Suppressor macrophage treated with lipopolysaccharide for 4 hours (primary cell): ENCODE results near the gene KCNJ15.
"Not testable (repeated sequence)": the region's sequence is repeated elsewhere in the genome, so short reads cannot be mapped to it uniquely, and the experiment has no call there.

Experiments used
- DNase-seq: peaks from one replicate; pipeline ENCODE4 v3.0.0-alpha.2; 2020

KCNJ15 gene

GRCh38 chr21:38256599-38257302 is at the start of gene KCNJ15:
Gene KCNJ15, plus strand, starts transcription at chr21:38256991. Its CDS starts 42,271 bp downstream, at chr21:38299262.
- no peak for DNase-seq

GRCh38 chr21:38208118-38208517 is 48.7 kb upstream of the KCNJ15 start:
- no peak for DNase-seq

- no peak for DNase-seq
Observed at GRCh38 chr21:38211321-38211720, 45.5 kb upstream of the KCNJ15 start.

DNA sequence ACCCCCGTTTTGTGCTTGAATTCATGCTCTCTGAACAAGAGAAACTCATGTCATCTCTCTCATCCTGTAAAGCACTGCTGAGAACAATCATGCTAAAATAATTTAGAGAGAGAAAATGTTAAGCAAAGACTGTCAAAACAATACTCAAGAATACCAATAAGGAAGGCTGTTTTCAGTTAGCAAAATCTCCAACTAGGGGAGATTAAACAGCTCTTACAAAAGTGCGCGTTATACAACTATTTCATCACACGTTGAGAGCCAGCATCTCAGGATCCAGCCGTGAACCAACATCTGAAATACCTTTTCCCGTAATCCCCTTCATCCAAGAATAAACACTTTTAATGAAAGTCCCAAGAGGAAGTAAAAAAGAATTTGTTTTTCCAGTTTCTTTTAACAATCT is 44.1 kb upstream of the KCNJ15 start:
- DNase-seq = no peak

GRCh38 chr21:38219049-38219628 is 37.7 kb upstream of the KCNJ15 start:
- DNase-seq = peak; percentile 88

DNA sequence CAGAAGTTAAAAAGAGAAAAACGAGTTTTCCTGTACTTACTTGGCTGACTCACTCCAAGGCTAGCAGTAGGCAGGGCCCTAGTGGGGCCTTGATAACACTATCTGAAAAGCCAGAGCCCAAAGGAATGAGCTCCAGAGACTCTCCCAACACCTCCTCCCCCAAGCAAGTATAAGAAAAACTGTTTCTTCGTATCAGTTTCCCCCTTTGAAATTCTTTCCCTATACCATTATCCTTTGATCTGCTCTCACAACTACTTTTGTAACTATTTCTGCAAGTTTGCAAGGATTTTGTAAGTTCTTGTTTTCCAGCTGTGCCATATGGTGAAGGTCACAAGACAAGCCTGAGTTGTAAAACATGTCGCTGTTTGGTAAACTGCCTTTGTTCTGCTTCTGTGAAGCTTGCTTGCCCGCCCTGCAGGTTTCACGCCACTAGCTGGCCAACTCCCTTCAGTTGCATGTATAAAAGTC is 36.5 kb upstream of the KCNJ15 start:
- DNase-seq = no peak

GRCh38 chr21:38221594-38221993 is 35.2 kb upstream of the KCNJ15 start:
- DNase-seq = peak; percentile 75

GRCh38 chr21:38223893-38224540 is 32.8 kb upstream of the KCNJ15 start:
- no peak for DNase-seq

- DNase-seq = no peak
Observed at GRCh38 chr21:38227401-38227800, 29.4 kb upstream of the KCNJ15 start.

DNA sequence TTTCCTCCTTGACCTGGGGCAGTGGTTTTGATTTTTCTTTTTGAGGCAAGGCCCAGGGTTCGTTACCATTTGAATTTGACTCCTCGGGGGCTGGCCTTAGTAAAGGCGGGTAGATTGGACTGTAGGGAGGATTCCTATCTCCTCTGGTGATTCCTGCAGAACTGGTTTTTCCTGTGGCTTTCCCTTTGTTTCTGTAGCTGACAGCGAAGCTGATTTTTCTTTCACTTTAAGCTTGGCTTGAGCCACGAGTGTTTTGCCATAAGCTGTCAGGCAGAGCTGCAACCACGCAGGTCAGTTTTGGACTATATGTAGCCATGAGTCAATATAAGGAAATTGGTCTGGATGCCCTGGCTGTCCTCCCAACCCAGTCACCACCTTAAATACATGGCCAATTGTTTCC is 28.7 kb upstream of the KCNJ15 start:
- no peak for DNase-seq

DNA sequence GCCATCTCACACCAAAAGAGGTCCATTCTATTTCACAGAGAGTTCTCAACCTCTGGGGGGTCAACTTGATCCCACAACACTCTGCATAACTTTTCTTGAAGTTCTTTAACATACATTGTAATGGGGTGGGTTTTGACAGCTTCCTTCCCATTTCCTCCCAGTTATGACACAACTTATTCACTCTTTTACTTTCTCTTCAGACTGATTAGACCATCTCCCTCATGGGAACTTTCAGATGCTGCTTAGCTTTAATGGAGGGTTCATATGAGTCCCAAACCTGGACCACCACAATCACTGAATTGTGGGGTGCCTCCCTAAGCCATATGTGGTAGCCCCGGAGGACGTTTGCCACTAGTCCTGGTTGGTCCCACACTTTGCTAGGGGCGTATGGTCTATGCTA is 28.3 kb upstream of the KCNJ15 start:
- peak; percentile 39 for DNase-seq

- DNase-seq = no peak
Observed at GRCh38 chr21:38229260-38229877, 27.4 kb upstream of the KCNJ15 start.

DNA sequence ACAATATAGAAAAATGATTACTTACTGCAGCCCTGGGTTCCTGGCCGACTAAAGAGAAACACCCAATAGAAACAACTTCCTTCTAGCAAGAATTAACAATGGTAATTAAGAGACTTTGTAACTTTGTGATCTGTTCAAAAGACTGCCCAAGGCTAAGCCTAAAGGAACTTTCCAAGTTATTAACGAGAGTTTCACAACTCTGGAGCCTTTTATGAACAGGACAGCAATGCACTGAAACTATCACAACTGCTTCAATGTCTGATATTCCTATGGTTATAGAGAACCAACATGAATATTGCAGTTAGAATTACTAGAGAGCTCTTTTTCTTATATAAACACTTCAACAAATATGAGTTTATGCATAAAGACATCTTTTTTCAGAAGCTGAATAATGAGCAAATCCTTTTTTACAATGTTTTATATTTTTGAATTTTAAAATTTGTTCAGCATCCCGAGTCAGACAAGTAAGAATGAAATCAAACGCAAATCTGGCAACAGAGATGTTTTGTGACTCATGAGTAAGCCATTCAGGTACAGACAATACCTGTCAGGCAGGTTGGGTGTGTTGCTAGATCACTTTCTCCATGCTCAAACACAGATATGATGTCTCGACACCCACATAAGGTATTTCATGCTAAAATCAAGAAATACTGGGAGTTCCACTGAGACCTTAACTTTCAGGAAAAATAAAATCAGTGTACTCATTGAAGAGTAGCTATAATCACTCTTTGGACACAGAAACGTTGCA is 22.2 kb upstream of the KCNJ15 start:
- DNase-seq = no peak

GRCh38 chr21:38235251-38235650 is 21.5 kb upstream of the KCNJ15 start:
- DNase-seq = not testable (repeated sequence)

GRCh38 chr21:38236232-38236631 is 20.6 kb upstream of the KCNJ15 start:
- no peak for DNase-seq

- no peak for DNase-seq
Observed at GRCh38 chr21:38239672-38240071, 17.1 kb upstream of the KCNJ15 start.

DNA sequence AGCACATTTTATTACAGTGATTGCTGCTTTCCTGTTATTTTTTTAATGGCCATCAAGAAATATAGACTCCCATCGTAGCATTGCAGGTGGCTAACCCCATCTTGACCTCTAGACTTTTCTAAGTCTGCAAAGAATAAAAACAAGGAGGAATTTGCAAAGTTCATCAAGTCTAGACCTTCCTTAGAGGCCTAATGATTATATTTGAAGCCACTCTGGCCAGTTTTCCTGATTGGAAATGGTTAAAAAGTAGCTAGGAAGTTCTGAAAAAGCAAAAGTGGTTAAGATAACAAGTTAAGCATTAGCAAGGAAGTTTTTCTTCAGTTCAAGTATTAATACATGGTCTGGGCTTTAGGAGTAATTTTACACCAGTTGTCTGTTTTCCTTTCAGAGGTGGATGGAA is 16.7 kb upstream of the KCNJ15 start:
- DNase-seq = no peak

GRCh38 chr21:38241029-38241740 is 15.6 kb upstream of the KCNJ15 start:
- DNase-seq = no peak

- DNase-seq = no peak
Observed at GRCh38 chr21:38242061-38242460, 14.7 kb upstream of the KCNJ15 start.

- no peak for DNase-seq
Observed at GRCh38 chr21:38243732-38244406, 12.9 kb upstream of the KCNJ15 start.

GRCh38 chr21:38244407-38244787 is 12.4 kb upstream of the KCNJ15 start:
- DNase-seq = no peak
